HG03460 (cell line): Measurements from ENCODE around the gene KLHDC4.
"Not testable (repeated sequence)": the region's sequence is repeated elsewhere in the genome, so short reads cannot be mapped to it uniquely, and the experiment has no call there.

Experiments used
- ATAC-seq: cut with Tn5 transposase; IDR thresholded peaks from one replicate; pipeline ENCODE4 v1.9.1; 2021; ENCODE audit not compliant: unreplicated experiment

The KLHDC4 gene

DNA sequence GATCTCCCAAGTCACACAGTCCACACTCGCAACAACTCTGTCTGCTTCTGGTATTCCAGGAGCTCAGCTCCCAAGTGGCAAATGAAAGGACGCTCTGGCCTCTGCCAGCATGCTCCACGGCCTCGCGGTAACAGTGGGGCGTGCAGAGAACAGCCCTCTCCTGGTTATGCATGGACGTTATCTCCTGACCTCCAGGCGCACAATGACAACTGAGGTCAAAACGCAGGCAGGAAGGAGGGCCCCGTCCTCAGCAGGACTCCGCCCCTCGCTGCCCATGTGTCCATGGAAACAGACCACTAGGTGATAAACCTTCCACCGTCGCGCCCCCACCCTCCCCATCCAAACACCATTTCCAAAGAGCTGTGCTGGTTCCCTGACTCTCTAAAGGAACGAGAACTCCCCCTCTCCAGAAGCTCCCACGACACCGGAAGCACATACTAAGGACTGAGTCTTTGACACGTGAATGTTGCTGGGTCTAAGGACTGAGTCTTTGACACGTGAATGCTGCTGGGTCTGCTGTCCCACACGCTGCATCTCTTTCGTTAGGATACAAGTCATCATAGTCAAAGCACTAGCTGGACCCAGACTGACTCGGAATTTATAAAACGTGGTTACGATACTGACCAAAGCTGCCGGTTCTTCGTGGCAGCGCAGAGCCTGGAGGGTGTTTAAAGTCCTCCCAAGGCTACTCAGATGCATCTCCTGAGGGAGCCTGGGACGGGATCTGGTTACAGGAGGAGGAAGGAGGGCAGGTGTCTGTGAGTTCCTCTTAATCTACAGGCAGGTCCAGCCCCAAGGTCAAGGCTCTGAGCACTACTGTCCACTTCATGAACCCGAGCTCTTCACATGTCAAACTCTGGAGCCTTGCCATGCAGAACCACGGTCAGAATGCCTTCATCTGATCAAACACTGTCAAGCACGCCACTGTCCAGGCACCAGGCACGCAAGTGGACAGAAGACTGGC is 43.9 kb downstream of the KLHDC4 start:
- ATAC-seq, result no peak

- ATAC-seq, result no peak
These were observed 45.3 kb downstream of the KLHDC4 start for GRCh38 chr16:87720446-87720845.

GRCh38 chr16:87718831-87719230 is 47.0 kb downstream of the KLHDC4 start:
- ATAC-seq, result not testable (repeated sequence)

GRCh38 chr16:87715658-87716057 is 50.1 kb downstream of the KLHDC4 start:
- ATAC-seq, result no peak

- no peak for ATAC-seq
These were observed 50.6 kb downstream of the KLHDC4 start for GRCh38 chr16:87715231-87715630.

- ATAC-seq, result peak; percentile 54
These were observed 52.1 kb downstream of the KLHDC4 start for GRCh38 chr16:87713451-87714229.

DNA sequence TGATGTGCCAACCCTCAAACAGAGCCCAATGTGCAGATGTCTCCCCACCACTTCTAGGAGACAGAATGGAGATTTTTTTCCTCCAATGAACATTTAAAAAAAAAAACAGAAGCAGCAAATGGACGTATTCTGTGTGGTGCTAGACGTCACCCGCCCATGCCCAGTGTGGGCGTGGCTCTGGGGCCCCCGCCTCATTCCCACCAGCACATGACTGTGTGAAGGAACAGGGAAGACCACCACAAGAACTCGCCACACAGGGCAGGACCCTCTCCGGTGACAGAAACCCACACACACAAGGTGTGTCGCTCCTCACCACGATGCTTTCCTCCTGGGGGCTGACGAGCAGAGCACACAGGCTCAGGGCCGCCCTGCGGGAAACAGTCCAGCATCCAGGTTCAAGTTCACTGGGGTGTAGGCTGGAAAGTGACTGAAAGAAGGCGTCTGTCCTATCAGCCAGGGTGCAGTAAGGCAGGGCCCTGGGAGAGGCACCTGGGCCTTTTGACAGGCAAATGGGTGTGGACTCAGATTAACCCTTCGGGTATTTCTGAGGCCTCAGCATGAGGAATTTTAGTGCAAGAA is 53.5 kb downstream of the KLHDC4 start:
- ATAC-seq, result no peak

DNA sequence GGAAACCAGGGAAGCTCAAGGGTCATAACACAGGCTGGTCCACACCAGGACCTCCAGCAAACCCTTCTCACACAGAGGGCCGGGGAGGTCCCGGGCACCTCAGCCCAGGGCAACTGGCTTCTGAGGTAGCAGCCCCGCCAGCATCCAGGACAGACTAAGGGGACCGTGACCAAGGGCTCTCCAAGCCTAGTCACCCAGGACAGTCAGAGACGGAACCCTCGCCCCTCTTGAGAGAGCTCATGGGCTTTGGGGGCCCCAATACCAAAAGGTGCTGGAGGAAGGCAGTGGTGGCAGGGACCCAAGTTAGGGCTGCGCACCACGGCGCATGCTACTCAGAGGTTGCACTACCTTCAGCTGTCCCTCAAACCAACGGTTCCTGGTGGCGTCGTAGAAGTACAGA is 54.9 kb downstream of the KLHDC4 start:
- ATAC-seq, result no peak

- no peak for ATAC-seq
These were observed 56.1 kb downstream of the KLHDC4 start for GRCh38 chr16:87709677-87710076.

DNA sequence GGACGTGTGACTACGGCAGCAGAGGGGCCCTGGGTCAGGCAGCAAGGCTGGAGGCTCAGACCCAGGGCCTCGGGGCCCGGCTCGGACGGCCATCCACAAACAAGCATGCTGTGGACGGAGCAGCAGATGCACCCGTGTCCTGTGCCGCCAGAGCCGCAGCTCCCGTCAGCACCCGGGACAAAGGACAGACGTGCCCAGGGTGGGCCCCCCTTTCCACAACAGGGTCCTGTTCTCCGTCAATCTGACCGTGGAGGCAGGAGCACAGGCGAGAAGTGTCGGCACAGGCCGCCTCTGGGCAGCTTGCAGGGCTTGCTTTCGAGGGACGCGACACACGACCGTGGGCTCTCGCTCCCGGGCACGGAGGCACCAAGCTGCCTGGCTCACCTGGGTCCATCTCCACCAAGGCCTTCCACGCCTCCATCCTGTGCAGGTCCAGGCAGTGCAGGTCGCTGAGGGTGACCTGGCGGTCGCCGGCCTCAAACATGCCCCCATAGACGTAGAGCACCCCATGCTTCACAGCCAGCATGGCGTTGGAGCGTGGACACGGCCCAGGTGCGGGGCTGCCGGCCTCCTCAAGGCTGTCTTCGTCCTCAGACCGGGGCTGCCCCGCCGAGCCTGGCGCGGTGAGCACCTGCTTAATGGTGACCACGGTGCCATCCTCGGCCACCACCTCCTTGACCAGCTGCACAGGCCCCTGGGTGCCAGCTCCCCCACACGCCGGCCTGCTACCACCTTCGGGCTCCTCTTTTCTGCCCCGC is 56.7 kb downstream of the KLHDC4 start:
- no peak for ATAC-seq

DNA sequence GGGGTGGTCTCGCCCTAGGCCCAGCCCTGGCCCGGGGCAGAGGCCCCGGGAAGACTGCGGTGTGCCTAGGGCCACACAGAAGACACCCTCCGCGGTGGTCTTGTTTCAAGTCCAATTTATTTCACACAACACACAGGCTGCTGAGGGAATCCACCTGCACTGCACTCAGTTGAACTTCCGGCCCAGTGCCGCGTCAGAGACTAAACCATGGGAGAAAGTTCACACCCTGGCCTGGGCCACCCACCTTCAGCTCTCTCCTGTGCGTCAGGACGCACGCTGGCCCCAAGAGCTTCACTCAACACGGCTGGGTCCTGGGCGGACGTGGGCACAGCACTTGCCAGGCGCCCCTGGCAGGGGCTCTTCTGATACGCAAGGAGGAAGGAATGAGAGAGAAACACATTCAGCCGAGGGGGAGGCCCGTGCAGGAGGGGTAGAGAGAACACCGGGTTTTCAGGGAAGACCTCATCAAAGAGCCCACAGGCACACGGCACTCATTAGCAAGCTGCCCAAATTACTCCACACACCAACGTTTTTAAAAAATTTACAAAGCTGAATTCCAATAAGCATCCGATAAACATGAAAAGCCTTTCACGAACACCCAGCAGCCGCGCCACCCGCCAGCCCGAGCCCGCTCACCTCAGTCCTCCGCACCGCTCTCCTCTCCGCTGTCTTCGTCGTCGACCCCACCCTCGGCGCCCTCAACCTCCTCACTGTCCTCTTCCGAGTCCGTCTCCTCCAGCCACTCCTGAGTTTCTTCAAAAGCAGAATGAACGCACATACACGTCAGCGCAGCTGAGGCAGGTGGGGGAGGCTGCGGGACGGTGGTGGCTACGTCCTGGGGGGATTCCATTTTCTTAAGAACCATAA is 57.8 kb downstream of the KLHDC4 start:
- no peak for ATAC-seq

DNA sequence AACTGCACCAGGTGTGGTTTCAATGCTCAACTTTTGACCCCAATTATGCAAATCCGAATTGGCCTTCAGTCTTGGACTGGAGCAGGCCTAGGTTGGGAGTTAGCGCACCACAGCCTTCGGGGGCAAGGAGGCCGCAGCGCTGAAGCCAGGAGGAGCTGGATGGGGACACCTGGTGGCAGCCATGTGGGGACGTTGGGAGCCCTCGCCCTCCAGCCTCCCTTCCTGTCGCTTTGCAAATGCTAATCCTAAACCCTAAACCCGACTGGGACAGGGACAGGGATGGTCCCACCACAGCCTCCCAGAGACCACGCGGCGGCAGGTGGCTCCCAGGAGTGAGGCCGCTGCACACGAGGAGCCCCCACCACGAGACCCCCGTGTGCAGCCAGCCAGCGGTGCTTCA is 58.7 kb downstream of the KLHDC4 start:
- no peak for ATAC-seq

DNA sequence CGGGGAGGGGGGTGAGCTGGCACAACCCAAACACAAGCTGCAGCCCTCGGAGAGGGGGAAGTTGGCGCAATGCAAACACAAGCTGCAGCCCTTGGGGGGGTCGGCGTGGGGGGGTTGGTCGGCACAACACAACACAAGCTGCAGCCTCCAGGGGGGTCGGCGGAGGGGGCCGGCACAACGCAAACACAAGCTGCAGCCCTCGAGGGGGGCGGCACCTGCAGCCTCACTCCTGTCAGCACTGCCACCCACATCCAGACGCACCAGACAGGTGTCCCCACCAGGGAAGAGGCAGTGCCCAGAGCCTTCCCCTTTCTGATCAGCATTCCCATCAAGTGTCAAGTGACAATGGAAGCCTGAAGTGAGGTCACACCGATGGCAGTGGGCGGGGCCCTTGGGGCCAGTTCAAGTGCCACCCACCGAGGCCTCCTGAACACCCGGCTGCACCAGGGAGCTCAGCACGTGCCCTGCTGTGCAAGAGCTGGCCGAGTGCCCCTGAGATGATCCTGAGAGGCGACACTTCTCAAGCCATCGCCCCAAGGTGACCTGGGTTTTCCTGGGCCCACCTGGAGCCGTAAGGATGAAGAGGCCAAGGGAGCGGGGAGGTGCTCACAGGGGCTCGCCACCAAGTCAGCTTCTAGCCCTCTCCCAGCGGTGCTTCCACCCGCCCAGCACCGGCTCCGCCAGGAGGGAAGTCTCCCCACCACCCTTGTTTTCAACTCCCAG is 59.3 kb downstream of the KLHDC4 start:
- ATAC-seq, result no peak

DNA sequence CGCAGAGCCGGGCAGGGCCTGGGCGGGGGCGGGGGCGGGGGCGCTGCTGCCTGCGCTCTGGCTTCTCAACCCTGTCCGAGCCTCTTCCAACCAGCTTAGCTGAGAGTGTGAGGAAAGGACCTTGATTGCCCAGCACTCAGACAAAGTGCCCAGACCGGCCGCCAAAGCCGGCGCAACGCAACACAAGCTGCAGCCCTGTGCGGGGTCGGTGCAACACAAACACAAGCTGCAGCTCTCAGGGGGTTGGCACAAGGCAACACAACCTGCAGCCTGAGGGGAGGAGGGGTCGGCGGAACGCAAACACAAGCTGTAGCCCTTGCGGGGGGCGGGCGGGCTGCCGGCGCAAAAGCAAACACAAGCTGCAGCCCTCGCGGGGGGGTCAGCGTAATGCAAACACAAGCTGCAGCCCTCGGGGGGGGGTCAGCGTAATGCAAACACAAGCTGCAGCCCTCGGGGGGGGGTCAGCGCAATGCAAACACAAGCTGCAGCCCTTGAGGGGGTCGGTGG is 60.0 kb downstream of the KLHDC4 start:
- ATAC-seq, result no peak

GRCh38 chr16:87704754-87705353 is 60.9 kb downstream of the KLHDC4 start:
- no peak for ATAC-seq

DNA sequence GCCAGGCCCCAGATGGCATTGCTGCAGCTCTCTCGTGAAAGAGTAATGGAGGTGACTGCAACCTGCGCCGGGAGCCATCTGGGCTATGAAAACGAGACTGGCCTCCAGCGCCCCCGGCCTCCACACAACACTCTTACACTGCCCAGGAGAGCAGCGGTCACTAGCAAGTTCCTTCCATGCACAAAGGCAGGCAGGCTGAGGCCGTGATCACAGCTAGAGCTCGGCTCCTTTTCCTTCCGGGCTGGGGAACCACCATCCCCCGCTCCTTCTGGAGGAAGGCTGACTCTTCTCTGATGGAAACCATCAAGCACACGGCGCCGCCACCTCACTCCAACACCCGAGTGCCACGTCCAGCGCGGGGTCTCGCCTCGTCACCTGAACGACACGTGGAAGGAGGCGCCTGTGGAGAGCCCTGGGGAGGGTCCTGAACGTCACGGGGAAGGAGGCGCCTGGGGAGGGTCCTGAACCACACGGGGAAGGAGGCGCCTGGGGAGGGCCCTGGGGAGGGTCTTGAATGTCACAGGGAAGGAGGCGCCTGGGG is 61.9 kb downstream of the KLHDC4 start:
- ATAC-seq, result no peak

DNA sequence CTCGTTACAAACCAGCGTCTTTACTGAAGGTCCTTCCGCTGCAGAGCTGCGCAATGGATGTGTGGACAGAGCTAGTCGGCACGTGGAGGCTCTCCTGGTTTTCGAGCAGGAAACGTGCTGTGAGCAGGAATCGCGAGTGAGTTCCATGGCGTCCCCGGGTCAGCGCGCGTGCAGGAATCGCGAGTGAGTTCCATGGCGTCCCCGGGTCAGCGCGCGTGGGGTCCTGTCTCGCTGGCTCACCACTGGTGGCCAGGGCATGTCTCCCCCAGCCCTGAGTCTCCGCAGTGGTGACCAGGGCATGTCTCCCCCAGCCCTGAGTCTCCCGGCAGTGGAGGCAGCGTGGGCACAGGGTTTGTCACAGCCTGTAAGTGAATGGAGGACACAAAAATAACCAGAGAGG is 62.7 kb downstream of the KLHDC4 start:
- no peak for ATAC-seq

- ATAC-seq, result peak; percentile 54
These were observed 63.4 kb downstream of the KLHDC4 start for GRCh38 chr16:87702325-87702811.
